ENCODE data around the gene UPB1.

The UPB1 gene

GRCh38 chr22:24535348-24535747 is 40.2 kb downstream of the UPB1 start:
- TF ChIP-seq, protein P1, sequence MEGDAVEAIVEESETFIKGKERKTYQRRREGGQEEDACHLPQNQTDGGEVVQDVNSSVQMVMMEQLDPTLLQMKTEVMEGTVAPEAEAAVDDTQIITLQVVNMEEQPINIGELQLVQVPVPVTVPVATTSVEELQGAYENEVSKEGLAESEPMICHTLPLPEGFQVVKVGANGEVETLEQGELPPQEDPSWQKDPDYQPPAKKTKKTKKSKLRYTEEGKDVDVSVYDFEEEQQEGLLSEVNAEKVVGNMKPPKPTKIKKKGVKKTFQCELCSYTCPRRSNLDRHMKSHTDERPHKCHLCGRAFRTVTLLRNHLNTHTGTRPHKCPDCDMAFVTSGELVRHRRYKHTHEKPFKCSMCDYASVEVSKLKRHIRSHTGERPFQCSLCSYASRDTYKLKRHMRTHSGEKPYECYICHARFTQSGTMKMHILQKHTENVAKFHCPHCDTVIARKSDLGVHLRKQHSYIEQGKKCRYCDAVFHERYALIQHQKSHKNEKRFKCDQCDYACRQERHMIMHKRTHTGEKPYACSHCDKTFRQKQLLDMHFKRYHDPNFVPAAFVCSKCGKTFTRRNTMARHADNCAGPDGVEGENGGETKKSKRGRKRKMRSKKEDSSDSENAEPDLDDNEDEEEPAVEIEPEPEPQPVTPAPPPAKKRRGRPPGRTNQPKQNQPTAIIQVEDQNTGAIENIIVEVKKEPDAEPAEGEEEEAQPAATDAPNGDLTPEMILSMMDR (conservative IDR thresholded peaks at IDR 0.05), result no peak

GRCh38 chr22:24536089-24536488 is 41.0 kb downstream of the UPB1 start:
- no peak overlapping the region for H3K27ac ChIP-seq
- TF ChIP-seq, protein P1 (conservative IDR thresholded peaks at IDR 0.05), result no peak

More at GRCh38 chr22:24535348-24535747, 40.2 kb downstream of the UPB1 start:
- H3K27ac ChIP-seq, result no peak overlapping the region

- H3K27ac ChIP-seq, result no peak overlapping the region
- TF ChIP-seq, protein P1 (conservative IDR thresholded peaks at IDR 0.05), result no peak
These were observed 45.3 kb downstream of the UPB1 start for GRCh38 chr22:24540470-24540869.

GRCh38 chr22:24541681-24542515 is 46.8 kb downstream of the UPB1 start:
- no peak overlapping the region for H3K27ac ChIP-seq
- TF ChIP-seq, protein P1 (conservative IDR thresholded peaks at IDR 0.05), result no peak

- no peak overlapping the region for H3K27ac ChIP-seq
- TF ChIP-seq, protein P1 (conservative IDR thresholded peaks at IDR 0.05), result no peak
These were observed 47.5 kb downstream of the UPB1 start for GRCh38 chr22:24542641-24543040.

- H3K27ac ChIP-seq, result no peak overlapping the region
- TF ChIP-seq, protein P1 (conservative IDR thresholded peaks at IDR 0.05), result no peak
These were observed 48.1 kb downstream of the UPB1 start for GRCh38 chr22:24543185-24543601.

DNA sequence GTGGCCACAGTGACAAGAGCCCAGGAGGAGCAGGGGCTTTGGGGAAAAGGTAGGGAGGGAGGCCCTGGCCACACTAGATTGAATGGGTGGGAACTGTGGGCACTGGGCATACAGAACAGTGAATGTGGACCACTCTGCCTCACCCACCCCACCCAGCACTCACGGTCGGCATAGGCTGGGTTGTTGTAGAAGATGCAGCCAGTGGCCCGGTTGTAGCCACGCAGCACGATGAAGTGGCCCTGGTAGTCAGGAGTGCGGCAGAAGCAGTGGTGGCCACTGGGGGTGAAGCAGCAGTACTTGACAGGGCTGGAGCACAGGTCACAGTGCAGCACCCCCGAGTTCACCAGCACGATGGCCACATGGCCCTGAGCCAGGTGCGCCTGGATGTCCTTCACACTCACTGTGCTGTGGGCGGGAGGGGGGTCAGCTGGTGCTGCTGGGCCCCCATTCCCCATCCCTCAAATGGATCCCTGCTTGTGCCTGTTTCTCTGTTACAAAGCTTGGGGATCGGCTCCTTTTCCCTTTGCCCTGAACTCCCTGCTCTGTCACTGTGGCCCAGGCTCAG is 48.6 kb downstream of the UPB1 start:
- no peak overlapping the region for H3K27ac ChIP-seq
- TF ChIP-seq, protein P1 (conservative IDR thresholded peaks at IDR 0.05), result no peak
